ENCODE data around the gene JUNB.
"Not testable (repeated sequence)": the region's sequence is repeated elsewhere in the genome, so short reads cannot be mapped to it uniquely, and the experiment has no call there.

JUNB gene

GRCh38 chr19:12789098-12789903 is 2.0 kb upstream of the JUNB start:
- DNase-seq, result no peak

GRCh38 chr19:12789904-12790619 is 1.2 kb upstream of the JUNB start:
- DNase-seq, result peak; percentile 90

DNA sequence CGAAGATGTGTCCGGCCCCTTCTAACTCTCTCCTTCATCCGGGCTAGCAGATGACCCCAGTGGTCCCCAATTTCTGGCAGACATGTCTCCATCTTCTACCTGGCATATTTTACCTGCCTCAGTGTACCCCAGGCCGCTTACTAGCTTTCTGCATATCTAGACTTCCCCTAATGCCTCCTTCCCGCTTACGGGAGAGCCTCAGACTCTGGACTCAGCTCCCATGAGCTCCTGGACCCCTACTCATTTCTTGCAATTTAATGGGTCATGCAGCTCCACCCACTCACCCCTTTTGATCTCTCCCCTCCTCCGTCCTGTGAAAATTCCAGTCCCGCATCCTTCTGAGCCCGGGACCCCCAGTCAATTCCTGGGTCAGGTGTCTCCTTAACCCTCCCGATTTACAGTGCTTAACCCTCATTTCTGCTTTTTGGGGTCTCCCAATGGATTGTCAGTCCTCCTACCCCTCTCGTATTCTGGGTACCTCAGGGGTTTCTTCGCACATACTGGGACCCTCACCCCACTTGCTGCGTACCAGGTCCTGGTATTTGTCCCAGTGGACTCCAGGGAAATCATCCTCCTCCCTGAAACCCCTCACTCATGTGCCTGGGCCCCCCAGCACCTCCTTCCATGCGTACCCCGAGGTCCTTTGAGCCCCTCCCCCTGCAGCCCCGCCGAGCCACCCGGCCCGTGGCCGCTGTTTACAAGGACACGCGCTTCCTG is 500 bp upstream of the JUNB start:
- DNase-seq, result no peak

- DNase-seq, result peak; percentile 58
Observed at GRCh38 chr19:12792051-12792852, 966 bp downstream of the JUNB start.

DNA sequence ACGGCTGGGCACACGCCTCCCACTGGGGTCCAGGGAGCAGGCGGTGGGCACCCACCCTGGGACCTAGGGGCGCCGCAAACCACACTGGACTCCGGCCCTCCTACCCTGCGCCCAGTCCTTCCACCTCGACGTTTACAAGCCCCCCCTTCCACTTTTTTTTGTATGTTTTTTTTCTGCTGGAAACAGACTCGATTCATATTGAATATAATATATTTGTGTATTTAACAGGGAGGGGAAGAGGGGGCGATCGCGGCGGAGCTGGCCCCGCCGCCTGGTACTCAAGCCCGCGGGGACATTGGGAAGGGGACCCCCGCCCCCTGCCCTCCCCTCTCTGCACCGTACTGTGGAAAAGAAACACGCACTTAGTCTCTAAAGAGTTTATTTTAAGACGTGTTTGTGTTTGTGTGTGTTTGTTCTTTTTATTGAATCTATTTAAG is 1.6 kb downstream of the JUNB start:
- no peak for DNase-seq

- DNase-seq, result peak; percentile 87
Observed at GRCh38 chr19:12793290-12794195, 2.3 kb downstream of the JUNB start.

DNA sequence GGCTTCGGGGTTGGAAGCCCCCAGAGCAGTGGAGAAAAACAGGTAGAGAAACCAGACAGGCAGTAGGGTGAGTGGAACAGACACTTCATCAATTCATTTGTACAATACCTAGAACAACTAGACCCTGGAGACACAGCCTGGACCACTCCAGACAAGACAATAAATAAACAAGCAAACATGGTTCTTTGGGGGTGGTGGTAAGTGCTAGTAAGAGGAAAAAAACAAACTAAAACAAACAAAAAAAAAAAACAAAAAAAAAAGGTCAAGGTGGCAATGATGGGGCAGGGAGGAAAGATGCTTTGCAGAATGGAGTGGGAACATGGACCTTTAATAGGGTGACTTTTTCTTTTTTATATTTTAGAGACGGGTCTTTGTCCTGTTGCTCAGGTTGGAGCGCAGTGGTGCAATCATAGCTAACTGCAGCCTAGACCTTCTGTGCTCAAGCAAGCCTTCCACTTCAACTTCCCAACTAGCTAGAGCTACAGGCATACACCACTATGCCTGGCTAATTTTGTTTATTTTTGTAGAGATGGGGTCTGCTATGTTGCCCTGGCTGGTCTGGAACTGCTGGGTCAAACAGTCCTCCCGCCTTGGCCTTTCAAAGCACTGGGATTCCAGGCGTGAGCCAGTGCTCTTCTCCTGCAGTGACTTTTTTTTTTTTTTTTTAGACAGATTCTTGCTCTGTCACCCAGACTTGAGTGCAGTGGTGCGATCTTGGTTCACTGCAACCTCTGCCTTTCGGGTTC is 3.1 kb downstream of the JUNB start:
- no peak for DNase-seq

DNA sequence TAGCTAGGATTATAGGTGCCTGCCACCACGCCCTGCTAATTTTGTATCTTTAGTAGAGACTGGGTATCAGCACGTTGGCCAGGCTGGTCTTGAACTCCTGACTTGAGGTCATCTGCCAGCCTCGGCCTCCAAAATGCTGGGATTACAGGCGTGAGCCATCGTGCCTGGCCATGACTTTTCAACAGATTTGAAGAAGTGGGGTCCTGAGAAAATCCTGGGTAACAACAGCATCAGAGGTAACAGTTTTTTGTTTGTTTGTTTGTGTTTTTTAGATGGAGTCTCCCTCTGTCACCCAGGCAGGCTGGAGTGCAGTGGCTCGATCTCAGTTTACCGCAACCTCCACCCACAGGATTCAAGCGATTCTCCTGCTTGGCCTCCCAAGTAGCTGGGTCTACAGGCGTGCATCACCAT is 3.7 kb downstream of the JUNB start:
- no peak for DNase-seq

DNA sequence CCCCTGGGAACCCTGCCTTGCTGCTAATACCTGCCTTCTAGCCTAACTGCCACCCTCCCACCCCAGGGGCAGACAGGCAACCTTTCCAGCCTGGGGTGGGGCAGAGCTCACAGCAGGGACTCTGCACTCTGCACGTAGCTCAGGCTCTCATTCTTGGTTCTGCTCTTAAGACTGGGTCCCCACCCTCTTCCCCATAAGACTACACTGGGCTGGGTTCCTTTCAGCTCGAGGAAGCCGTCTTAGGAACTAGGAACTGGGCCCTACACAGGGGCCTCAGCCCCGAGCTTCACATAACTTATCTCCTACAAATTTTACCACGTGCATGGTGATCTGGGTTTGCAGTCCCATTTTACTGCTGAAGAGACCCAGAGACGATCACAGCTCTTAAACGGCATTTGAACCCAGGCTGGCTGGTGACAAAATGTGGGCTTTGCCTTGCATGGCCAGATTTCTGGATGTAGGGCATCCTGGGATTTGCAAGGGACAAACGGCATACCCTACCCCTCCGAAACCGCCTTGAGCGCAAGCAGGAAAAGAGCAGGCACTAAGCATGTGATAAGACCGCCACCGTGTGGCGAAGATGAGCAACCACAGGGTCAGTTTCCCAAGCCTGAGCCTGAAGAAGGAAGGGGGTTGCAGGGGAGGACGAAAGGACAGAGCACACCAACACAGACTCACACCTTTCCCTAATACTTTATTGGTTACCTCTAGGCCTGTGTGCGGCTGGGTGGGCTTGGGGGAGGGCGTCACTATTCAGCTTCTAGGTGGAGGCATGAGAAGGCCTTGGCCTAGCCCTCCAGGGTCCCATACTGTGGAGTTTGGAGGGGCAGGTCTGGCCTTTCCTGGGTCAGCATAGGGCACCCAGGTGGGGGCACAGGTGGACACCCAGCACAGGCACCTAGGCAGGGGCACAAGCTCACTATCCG is 5.1 kb downstream of the JUNB start:
- peak; percentile 68 for DNase-seq

DNA sequence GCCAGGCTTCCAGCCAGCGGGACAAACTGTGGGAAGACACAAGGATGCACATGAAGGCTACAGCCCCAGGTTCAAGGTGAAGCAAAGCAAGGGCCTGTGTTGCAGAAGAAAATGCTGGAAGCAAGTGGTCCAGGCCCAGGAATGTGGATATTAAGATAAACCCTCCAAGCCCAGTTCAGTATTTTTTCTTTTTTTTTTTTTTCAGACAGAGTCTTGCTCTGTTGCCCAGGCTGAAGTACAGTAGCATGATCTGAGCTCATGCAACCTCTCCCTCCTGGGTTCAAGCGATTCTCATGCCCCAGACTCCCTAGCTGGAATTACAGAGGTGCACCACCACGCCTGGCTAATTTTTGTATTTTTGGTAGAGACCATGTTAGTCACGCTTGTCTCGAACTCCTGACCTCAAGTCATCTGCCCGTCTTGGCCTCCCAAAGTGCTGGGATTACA is 5.9 kb downstream of the JUNB start:
- DNase-seq, result no peak

DNA sequence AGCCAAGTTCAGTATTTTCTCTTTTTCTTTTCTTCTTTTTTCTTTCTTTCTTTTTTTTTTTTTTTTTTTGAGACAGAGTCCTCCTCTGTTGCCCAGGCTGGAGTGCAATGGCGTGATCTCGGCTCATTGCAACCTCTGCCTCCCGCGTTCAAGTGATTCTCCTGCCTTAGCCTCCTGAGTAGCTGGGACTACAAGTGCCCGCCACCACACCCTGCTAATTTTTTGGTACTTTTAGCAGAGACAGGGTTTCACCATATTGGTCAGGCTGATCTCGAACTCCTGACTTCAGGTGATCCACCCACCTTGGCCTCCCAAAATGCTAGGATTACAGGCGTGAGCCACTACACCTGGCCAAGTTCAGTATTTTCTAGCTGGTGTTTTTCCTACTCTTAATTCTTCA is 6.3 kb downstream of the JUNB start:
- DNase-seq, result not testable (repeated sequence)

- no peak for DNase-seq
Observed at GRCh38 chr19:12799742-12800465, 8.6 kb downstream of the JUNB start.

- no peak for DNase-seq
Observed at GRCh38 chr19:12800466-12800770, 9.1 kb downstream of the JUNB start.

DNA sequence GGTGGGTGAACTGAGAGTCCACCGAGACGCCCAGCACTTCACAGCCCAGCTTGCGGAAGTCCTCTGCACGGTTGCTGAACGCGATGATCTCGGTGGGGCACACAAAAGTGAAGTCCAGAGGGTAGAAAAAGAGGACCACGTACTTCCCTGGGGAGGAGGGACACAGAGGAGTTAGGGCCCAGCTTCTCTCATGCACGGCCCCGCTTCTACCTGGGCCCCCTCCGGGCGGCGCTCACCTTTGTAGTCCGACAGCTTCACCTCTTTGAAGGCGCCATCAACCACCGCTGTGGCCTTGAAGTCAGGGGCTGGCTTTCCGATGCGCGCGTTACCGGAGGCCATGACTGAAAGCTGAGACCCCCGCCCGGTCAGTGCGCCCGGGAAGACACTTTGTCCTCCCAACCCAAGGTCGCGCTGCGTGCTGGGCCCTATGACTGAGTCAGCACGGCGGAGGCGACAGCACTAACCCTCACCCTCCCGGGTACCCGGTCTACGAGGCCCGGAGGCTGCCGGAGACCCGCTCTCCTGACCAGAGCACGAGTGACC is 9.7 kb downstream of the JUNB start:
- DNase-seq, result no peak

- peak; percentile 82 for DNase-seq
Observed at GRCh38 chr19:12801466-12802266, 10.4 kb downstream of the JUNB start, which contains the start of the genes PRDX2 and THSD8. Gene PRDX2, minus strand, starts transcription at chr19:12801800. Its CDS starts 539 bp downstream, at chr19:12801261. Gene THSD8, plus strand, starts transcription at chr19:12802069. Its CDS starts 3 bp downstream, at chr19:12802072.

DNA sequence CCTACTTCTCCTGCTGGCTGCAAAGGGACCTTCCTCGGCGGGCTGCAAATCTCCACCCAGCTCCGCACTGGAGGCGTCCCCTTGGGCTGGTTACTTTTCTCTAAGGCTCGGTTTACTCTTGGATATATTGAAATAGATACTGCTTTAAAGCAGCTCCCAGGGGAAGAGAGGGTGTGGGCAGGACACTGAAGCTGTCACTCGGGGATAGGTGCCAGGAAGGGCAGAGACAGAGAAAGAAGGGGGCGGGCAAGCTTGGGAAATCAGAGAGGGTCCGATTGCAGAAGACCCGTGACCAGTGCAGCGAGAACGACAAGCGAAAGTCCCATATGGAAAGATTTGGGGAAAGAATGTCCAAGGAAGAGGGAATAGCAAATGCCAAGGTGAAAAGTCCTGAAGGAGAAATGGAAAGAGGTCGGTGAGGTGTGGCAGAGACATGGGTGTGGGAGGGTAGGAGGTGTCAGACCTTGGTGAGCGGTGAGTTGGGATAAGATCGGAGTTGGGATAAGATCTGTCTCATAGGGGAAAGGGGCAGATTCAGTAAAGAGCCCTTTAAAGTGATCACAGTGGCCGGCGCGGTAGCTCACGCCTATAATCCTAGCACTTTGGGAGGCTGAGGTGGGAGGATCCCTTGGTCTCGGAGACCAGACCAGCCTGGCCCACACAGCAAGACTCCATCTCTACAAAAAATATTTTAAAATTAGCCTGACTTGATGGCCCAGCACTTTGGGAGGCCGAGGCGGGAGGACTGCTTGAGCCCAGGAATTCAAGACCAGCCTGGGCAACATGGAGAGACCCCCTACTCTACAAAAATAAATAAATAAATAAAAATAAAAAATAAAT is 11.2 kb downstream of the JUNB start:
- peak; percentile 56 for DNase-seq

DNA sequence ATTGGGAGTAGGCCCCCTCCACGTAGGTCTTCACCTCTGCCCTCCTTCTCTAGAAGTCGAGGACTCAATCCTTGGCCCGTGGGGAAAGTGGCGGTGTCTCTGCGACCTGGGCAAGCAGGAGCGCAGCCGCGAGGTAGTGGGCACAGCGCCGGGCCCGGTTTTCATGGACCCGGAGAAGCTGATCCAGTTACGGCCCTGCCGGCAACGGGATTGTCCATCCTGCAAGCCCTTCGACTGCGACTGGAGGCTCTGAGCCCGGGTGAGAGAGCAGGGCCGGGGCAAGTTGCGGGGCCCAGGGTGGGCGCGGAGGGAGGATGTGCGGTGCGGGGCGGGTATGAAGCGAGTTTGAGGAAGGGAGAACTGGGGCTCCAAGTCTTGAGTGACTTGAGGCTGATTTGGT is 12.8 kb downstream of the JUNB start:
- no peak for DNase-seq

Data from NCI-H1092 (cell line).